PC-9 (cell line): ENCODE measurements around the gene MAPT.

Source experiments
- EZH2 ChIP-seq: fragments of 200-600 bp; sonication (generic); IDR thresholded peaks from 2 replicates; pipeline ENCODE4 v1.8.0; 2017; ENCODE audit warnings: antibody characterized with exemption, low read depth
- TF ChIP-seq, protein P1 (sequence below): fragments of 200-600 bp; sonication (generic); conservative IDR thresholded peaks from 2 replicates; pipeline ENCODE4 v1.6.1; 2017; ENCODE audit warnings: mixed run types, antibody characterized with exemption, mild to moderate bottlenecking, moderate library complexity

- TF ChIP-seq, protein P1, sequence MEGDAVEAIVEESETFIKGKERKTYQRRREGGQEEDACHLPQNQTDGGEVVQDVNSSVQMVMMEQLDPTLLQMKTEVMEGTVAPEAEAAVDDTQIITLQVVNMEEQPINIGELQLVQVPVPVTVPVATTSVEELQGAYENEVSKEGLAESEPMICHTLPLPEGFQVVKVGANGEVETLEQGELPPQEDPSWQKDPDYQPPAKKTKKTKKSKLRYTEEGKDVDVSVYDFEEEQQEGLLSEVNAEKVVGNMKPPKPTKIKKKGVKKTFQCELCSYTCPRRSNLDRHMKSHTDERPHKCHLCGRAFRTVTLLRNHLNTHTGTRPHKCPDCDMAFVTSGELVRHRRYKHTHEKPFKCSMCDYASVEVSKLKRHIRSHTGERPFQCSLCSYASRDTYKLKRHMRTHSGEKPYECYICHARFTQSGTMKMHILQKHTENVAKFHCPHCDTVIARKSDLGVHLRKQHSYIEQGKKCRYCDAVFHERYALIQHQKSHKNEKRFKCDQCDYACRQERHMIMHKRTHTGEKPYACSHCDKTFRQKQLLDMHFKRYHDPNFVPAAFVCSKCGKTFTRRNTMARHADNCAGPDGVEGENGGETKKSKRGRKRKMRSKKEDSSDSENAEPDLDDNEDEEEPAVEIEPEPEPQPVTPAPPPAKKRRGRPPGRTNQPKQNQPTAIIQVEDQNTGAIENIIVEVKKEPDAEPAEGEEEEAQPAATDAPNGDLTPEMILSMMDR: no peak
- no peak for TF ChIP-seq EZH2
These were observed 144.6 kb downstream of the MAPT start for GRCh38 chr17:46038937-46039336.
